ENCODE results near the gene EXT2. TPM values are rescaled to one million over a fixed set of nuclear protein-coding genes. Genes with fewer than 3 reads are reported as not detected.

EXT2 gene
- polyA plus RNA-seq, 1 donor from 2014 or later, result 77.5 TPM

- peaks cover 14% of the 10 kb centered on the region for H3K36me3 ChIP-seq (ENCODE audit: insufficient read depth, low read length)
- no peak overlapping the region for H3K9ac ChIP-seq (ENCODE audit: low read length)
- no peaks in the 10 kb centered on the region for H3F3A ChIP-seq (ENCODE audit: insufficient read depth, low read length, poor library complexity, severe bottlenecking)
- H3K4me3 ChIP-seq (ENCODE audit: low read length), result no peak overlapping the region
- no peaks in the 10 kb centered on the region for H3K27me3 ChIP-seq (ENCODE audit: insufficient read depth, low read depth, low read length)
- no peak overlapping the region for H3K27ac ChIP-seq (ENCODE audit: low read length)
- no peaks in the 10 kb centered on the region for H4K20me1 ChIP-seq (ENCODE audit: insufficient read depth)
- peaks cover 11% of the 10 kb centered on the region for H3K9me3 ChIP-seq (ENCODE audit: low read length)
- no peak overlapping the region for H3K4me2 ChIP-seq (ENCODE audit: low read length)
- H3K79me2 ChIP-seq (replicated peaks; ENCODE audit: insufficient read depth, low read length), result no peaks in the 10 kb centered on the region
- TF ChIP-seq CTCF (IDR thresholded peaks at IDR 0.05; ENCODE audit: poor library complexity, severe bottlenecking) (no peak), MXI1 (conservative IDR thresholded peaks at IDR 0.05; ENCODE audit: poor library complexity, severe bottlenecking) (no peak), REST (IDR thresholded peaks at IDR 0.05; ENCODE audit: borderline replicate concordance) (no peak), EP300 (conservative IDR thresholded peaks at IDR 0.05; ENCODE audit: poor library complexity, severe bottlenecking) (no peak), RAD21 (conservative IDR thresholded peaks at IDR 0.05) (no peak)
- no peaks in the 10 kb centered on the region for H3K9me2 ChIP-seq (ENCODE audit: insufficient read depth, low read length)
- H2AFZ ChIP-seq (ENCODE audit: low read depth, low read length), result no peak overlapping the region
Measured at GRCh38 chr11:44157019-44157418, 61.5 kb downstream of the EXT2 start.

- Histone ChIP-seq H3K9me2 (ENCODE audit: insufficient read depth, low read length) (no peaks in the 10 kb centered on the region), H2AFZ (ENCODE audit: low read depth, low read length) (no peak overlapping the region), H3K9me3 (ENCODE audit: low read length) (peaks cover 9% of the 10 kb centered on the region), H3K27ac (ENCODE audit: low read length) (no peak overlapping the region), H3K9ac (ENCODE audit: low read length) (no peak overlapping the region), H3K79me2 (replicated peaks; ENCODE audit: insufficient read depth, low read length) (no peaks in the 10 kb centered on the region), H3K27me3 (ENCODE audit: insufficient read depth, low read depth, low read length) (no peaks in the 10 kb centered on the region), H3K4me2 (ENCODE audit: low read length) (no peak overlapping the region), H3F3A (ENCODE audit: insufficient read depth, low read length, poor library complexity, severe bottlenecking) (no peaks in the 10 kb centered on the region), H3K4me3 (ENCODE audit: low read length) (no peak overlapping the region), H3K36me3 (ENCODE audit: insufficient read depth, low read length) (peaks cover 8% of the 10 kb centered on the region), H4K20me1 (ENCODE audit: insufficient read depth) (no peaks in the 10 kb centered on the region)
- no peak for TF ChIP-seq EP300 (conservative IDR thresholded peaks at IDR 0.05; ENCODE audit: poor library complexity, severe bottlenecking)
- TF ChIP-seq EZH2 (IDR thresholded peaks at IDR 0.05; ENCODE audit: borderline replicate concordance, insufficient read depth, low read length, poor library complexity, severe bottlenecking), result no peak
- no peak for TF ChIP-seq TAF1 (IDR thresholded peaks at IDR 0.05; ENCODE audit: low read depth)
- no peak for TF ChIP-seq SMC3 (conservative IDR thresholded peaks at IDR 0.05; ENCODE audit: poor library complexity)
- no peak for TF ChIP-seq RAD21 (conservative IDR thresholded peaks at IDR 0.05)
- no peak for TF ChIP-seq POLR2AphosphoS5 (IDR thresholded peaks at IDR 0.05)
- TF ChIP-seq MXI1 (conservative IDR thresholded peaks at IDR 0.05; ENCODE audit: poor library complexity, severe bottlenecking), result no peak
- TF ChIP-seq REST (IDR thresholded peaks at IDR 0.05; ENCODE audit: borderline replicate concordance), result no peak
- TF ChIP-seq CTCF (IDR thresholded peaks at IDR 0.05; ENCODE audit: poor library complexity, severe bottlenecking), result no peak
Measured at GRCh38 chr11:44158384-44158783, 62.9 kb downstream of the EXT2 start.

All from neural cell (in vitro differentiated cells).